COLO668 (cell line): Measurements from ENCODE around the gene ANKIB1.
"Not testable (repeated sequence)": the region's sequence is repeated elsewhere in the genome, so short reads cannot be mapped to it uniquely, and the experiment has no call there.

Experiments
- DNase-seq: peaks from one replicate; lab custom pipeline; 2025; ENCODE audit not compliant: unreplicated experiment; lab: John Stamatoyannopoulos, UW

The ANKIB1 gene, protein sequence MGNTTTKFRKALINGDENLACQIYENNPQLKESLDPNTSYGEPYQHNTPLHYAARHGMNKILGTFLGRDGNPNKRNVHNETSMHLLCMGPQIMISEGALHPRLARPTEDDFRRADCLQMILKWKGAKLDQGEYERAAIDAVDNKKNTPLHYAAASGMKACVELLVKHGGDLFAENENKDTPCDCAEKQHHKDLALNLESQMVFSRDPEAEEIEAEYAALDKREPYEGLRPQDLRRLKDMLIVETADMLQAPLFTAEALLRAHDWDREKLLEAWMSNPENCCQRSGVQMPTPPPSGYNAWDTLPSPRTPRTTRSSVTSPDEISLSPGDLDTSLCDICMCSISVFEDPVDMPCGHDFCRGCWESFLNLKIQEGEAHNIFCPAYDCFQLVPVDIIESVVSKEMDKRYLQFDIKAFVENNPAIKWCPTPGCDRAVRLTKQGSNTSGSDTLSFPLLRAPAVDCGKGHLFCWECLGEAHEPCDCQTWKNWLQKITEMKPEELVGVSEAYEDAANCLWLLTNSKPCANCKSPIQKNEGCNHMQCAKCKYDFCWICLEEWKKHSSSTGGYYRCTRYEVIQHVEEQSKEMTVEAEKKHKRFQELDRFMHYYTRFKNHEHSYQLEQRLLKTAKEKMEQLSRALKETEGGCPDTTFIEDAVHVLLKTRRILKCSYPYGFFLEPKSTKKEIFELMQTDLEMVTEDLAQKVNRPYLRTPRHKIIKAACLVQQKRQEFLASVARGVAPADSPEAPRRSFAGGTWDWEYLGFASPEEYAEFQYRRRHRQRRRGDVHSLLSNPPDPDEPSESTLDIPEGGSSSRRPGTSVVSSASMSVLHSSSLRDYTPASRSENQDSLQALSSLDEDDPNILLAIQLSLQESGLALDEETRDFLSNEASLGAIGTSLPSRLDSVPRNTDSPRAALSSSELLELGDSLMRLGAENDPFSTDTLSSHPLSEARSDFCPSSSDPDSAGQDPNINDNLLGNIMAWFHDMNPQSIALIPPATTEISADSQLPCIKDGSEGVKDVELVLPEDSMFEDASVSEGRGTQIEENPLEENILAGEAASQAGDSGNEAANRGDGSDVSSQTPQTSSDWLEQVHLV

DNA sequence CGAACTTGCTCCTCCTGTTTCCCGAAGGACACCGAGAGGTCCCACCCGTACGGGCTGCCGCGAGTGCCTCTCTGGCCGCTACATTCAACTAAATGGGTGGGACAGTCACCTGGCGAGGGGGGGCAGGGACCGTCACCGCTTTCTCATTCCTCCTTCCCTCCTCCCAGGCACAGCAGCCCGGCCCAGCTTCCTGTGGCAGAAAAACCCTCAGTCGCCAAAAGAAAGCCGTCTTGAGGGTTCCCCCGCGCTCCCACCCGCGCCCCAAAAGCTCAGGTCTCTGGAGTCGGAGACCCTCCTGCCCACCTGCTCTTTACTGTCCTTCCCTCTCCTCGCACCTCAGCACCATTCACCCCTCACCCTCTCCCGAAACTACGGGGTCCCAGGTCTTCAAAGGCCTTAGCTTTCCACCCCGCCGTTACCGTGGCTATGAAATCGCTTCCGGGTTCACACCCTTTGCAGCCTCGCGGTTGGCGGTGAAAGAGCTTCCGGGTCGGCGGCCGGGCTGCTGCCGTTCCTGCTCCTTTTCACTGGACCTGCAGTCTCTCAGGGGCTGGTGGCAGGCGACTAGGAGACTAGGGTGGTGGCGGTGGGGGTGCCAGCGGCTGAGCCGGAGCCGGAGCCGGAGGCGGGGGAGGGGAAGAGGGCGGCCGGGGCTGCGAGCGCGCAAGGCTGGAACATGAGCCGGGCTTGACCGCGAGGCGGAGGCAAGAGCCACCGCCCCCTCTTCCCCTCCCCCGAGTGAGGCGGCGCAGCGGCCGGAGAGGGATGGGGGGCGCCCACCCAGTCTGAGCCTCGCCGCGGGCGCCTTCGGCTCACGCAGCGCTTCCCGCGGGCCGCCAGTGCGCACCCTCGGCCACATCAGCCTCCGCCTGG lies at the start of gene ANKIB1, which contains the start of gene KRIT1:
ANKIB1 (plus strand) TSS at position 488 of the 873 bp plus-strand sequence. CDS start 49,005 bp downstream, outside the sequence.
KRIT1 (minus strand) TSS at position 428 of the 873 bp plus-strand sequence. CDS start 3,779 bp downstream, outside the sequence.
- peak; percentile 83 for DNase-seq

DNA sequence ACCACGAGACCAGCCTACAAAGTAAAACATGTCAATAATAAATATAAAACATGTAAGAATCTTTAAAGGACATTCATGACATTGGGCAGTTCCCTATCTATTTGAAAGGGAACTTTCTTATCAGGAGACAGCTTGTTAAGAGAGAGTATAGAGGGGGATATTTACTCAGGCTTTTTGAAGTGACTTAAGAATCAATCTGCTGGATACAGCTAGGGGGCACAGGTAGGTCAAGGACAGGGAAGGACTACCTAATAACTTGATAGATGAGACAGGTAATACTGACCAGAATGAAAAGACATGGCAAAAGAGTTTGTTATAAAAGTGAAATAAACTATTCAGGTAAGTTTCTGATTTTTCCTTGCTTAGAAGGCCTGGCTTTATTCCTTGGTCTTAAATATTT lies 45.0 kb upstream of the ANKIB1 start:
- no peak for DNase-seq

DNA sequence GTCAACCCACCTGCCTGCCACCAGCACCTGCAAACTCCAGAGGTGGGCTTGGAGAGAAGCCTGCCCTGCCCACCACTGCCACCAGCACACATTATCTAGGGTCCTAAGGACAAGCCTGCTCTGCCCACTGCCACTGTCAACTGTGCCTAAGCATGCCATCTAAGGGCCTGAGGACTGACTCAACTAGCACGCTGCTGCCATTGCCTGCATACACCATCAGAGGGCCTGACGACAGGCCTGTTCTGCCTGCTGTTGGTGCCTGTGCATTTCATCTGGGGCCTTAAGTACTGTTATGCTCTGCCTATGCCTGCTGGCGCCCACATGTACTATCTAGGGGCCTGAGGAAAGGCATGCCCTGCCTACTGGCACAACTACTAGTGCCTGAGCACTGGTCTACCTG lies 39.8 kb upstream of the ANKIB1 start:
- no peak for DNase-seq

DNA sequence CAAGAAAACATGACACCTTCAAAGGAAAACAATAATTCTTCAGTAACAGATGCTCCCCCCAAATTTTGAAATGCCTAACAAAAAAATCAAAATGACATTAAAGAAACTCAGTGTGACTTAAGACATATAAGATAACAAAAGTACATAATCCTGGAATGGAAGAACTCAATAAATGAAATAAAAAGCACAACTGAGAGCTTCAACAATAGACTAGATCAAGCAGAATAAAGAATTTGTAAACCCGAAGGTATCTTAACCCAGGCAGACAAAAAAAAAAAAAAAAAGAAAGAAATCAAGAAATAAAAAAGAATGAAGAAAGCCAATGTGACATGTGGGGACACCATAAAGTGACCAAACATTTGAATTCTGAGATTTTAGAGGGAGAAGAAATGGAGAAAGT lies 39.1 kb upstream of the ANKIB1 start:
- DNase-seq = no peak

DNA sequence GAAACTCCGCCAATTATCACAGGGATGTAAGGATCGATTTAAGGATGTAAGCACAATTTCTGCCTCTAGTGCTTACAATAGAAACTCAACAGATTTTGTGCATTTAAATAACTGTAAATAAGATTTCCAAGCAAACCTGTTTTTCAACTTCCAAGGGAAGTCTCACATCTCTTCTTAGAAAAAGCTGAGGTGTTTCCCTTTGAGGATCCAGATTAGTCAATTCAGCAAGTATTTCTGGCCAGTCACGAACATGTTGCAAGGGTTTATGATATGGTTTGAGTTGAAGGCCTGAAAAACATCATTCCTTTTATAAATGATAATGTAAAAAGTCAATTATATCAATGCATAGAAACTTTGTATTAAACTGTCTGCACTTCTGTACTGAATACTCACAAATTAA lies 24.0 kb upstream of the ANKIB1 start:
- no peak for DNase-seq

DNA sequence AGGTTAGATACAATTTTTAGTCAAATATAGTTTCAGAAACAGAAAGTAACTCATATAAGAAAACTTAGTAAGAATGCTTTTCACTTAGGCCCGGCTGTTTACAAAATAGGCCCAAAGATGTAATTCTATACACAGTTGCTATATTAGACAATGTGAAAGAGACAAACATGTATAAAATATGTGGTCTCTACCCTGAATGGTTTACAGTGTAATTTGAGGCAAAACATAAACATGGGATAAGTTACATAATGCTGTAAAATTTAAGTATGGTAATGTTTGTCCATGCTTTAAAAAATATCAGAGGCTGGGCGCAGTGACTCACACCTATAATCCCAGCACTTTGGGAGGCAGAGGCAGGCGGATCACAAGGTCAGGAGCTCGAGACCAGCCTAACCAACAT lies 18.8 kb upstream of the ANKIB1 start:
- no peak for DNase-seq

DNA sequence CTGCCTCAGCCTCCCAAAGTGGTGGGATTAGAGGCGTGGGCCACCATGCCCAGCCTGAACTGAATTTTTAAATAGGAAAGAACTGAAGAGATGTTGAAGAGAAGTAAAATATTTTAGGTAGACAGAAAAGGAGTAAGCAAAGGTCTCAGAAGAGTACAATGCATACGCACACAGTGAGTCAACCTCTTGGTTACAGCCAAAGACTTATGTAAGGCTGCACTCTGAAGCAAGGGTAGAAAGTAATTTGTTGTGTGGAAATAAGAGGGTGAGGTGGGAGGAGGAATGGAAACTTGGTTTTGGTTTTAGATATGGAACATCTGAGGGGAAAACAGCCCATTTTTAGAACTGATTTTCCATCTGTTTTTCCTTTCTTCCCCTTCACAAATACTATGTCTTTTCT lies 17.7 kb upstream of the ANKIB1 start:
- DNase-seq = no peak

DNA sequence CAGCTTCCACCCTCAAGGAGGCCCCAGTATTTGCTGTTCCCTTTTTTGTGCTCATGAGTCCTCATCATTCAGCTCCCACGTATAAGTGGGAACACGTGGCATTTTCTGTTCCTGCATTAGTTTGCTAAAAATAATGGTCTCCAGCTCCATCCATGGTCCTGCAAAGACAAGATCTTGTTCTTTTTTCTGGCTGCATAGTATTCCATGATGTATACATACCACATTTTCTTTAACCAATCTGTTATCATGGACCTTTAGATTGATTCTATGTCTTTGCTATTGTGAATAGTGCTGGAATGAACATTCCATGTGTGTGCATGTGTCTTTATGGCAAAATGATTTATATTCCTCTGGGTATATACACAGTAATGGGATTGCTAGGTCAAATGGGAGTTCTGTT lies 17.0 kb upstream of the ANKIB1 start:
- no peak for DNase-seq

DNA sequence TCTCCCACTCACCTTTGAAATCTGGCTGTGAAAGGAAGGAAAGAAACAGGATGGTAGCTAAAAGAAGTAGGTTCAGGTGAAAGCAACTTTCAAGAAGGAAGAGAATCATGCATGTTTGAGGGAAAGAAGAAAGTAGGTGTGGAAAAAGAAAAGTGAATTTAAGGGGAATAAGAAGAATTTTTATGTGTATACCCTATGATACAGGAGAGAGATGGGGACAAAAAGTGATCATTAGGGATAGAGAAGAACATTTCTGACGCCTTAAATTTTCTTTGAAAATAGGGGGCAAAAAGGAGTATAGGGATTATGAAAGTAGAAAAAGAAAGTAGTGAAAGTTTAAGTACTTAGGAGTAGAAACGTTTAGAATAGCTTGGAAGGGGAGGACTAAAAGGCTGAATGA lies 15.2 kb upstream of the ANKIB1 start:
- DNase-seq = no peak

DNA sequence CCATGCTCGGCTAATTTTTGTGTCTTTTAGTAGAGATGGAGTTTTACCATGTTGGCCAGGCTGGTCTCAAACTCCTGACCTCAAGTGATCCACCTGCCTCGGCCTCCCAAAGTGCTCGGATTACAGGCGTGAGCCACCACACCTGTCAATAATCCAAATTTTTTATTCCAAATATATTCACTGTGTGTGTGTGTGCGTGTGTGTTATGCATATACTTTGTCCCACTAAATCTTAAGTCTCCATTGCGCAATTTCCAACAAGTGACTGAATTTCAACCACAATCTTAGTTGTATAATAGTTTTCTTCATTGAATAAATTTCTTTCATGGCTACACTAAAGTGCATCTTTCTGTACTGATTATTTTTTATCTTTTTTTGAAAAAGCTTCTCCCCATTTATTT lies 2.8 kb upstream of the ANKIB1 start:
- DNase-seq = no peak

DNA sequence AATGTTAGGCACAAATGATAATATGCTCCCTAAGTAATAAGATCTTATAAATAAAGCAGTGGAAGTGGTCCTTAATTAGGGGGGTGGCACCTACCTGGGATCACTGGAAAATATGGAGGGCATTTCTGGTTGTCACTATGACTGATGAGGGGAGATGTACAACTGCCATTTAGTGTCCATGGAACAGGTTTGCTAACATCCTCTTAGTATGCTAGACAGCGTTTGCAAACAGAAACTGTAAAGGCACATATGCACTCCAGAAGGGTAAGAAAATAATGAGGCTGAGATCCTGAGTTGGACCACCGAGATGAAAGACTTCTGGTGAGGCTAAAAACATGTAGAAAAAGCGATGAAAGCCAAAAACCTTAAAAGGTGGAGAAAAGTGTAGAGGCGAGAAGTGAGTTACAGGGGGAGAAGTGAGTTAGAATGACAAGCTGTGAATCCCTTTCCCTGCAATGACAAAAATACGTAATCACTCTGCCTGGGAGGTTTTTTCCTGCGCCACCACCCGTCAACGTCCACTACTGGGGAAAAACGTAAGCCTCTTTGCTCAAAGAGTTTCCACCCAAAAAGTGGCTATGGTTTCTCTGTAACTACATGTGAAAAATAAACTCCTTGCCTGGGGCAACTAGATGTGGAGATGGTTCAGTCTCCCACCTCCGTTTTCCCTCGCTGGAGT lies 827 bp upstream of the ANKIB1 start:
- DNase-seq = no peak

DNA sequence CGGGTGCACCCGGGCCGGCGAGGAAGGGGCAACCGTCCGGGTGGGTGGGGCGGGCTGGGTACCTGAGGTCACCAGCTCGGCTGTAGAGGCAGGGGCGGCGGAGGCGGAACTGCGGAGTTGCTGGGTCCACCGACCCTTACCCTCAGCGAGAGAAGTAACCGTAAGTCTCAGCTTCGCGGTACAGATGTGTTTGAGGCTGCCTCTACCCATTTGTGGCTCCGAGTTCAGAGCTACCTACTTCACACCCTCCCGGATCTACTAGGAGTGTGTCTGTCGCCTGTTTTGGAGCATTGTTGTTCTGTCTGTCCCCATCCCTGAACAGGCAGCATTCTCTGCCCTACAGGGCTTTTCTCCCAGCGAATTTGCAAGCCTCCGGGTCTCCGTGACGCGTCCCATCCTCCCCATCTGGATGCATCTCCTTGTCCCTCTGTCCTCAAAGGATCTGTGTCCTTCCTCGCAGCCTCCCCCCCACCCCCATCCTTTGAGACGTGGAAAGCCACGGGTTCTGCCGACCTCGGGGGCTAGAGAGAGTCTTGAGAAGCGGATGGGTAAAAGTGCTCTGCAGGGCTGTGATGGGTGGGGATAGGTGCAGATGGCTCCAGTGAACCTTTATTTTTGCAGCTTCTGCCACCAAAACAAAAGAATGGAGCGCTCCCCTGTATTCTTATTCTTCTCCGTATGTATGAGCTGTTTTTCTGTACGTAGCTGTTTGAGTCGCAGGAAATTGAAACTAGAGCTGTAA lies 757 bp downstream of the ANKIB1 start:
- peak; percentile 50 for DNase-seq

DNA sequence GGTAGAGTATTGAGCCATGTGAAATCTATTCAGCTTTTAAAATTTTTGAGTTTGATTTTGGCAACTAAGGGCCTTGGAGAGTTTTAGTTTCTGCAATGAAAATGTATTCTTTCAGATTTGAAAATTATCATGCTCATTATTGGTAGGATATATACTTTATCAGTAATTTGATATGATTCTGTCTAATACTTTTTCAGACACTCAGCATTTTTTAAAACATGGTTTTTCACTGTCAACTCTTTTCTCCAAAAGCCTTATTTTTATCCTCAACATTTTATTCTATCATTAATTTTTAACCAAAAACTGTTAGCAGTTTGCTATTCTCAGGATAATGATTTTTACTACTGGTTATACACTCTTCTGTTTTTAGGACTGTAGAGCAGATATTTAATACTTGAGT lies 4.8 kb downstream of the ANKIB1 start:
- DNase-seq = no peak

DNA sequence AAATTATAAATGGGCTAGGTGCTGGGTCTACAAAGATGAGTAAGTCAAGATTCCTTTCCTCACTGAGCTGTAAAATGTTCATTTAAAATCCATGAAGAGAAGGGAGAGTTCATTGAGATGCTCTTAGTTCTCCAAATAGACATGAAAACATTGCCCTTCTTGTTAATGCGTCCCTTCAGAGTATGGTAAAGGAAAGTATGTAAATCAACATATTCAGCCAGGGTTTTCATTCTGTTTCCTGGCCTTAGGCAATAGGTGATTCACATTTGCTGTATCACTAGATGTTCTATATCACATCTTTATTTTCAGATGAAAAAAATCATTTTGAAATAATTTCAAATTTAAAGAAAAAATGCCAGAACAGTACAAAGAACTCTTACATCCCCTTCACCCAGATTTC lies 5.4 kb downstream of the ANKIB1 start:
- DNase-seq = no peak

DNA sequence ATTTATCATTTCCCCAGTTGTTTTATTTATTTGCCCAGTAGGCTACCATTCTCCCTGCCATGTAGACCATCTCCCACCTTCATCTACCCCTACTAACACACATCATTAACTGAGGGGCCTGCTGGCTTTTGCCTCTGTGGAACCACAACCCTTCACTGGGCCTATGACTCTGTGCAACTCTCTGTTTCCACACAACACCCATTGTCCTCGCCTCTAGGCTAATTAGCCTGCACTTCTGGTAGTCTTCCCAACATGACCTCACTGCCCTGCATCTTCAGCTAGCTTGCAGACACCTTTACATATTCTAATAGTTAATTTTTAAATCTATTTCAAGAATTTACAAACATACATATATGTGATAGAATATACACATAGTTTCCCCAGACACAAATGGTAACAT lies 7.5 kb downstream of the ANKIB1 start:
- no peak for DNase-seq

DNA sequence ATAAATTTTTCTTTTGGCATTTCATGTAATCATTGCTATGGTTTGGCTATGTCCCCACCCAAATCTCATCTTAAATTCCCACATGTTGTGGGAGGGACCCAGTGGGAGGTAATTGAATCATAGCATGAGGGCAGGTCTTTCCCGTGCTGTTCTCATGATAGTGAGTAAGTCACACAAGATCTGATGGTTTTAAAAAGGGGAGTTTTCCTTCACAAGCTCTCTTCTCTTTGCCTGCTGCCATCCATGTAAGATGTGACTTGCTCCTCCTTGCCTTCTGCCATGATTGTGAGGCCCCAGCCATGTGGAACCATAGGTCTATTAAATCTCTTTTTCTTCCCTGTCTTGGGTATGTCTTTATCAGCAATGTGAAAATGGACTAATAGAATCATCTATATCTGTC lies 9.0 kb downstream of the ANKIB1 start:
- not testable (repeated sequence) for DNase-seq

DNA sequence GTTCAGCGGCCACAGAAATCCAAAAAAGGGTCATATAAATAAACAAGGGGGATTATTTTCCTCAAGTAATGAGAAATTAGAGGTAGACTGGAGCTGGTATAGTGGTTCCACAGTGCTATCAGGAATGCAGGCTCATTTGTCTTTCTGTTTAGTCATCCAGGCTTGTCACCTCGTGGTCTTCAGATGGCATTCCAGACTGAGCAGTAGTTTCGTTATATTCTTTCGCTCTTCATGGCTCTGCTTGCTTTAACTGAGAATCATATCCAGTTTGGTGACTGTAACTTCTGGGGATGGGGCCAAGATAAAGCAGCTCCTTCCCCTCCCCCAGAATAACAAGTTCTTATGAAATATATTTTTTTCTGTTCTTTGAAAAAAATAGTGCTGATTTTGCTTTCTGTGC lies 9.5 kb downstream of the ANKIB1 start:
- DNase-seq = no peak

DNA sequence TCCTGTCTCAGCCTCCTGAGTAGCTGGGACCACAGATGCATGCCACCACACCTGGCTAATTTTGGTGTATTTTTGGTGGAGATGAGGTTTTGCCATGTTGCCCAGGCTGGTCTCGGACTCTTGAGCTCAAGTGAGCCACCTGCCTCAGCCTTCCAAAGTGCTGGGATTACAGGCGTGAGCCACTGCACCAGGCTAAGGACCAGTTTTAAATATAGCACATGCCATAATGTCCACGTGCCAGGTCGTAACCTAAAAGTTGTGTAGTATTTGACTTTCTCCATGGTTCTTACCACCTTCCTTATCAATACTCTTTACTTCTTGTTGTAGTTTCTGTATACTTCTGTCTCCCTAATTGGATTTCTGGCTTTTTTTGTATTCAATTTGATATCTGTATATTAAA lies 13.3 kb downstream of the ANKIB1 start:
- DNase-seq = no peak

DNA sequence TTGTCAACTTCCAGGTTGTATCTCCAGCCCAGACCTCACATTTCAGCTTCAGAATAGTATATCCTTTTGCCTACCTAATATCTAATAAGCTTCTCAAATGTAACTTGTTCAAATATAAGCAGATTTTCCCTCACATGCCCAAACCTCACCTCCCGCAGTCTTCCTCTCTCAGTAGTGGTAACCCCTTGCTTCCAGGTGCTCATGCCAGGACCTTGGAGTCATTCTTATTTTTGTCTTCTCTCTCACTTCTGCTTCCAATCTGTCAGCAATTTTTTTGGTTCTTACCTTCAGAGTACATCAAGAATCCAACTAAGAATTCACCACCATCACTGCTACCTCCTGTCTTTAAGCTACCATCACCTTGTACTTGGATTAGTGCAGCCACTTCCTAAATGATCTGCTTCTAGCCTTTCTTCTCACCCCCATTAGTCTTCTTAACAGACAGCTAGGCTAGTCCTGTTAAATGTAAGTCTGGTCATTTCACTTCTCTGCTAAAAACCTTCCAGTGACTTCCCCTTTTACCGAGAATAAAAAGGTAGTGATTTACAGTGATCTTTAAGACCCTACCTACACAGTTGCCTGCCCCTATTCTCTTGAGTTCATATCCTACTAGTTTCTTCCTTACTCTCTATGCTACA lies 14.0 kb downstream of the ANKIB1 start:
- DNase-seq = no peak
